Renal cortical epithelial cell (primary cell): ENCODE results near the gene ARIH2. TPM values are rescaled to one million over a fixed set of nuclear protein-coding genes. Genes with fewer than 3 reads are reported as not detected.

Source experiments
- total RNA-seq: library from RNA; depleted of rRNA; stranded (reverse); fragments of >200 nt; gene quantifications from 2 replicates; pipeline ENCODE4 v1.2.3, GENCODE V29; 2014

ARIH2 gene
- total RNA-seq, 1 donor from 2014 or later, result 79.8 TPM

Other genes starting within 250 kb of the ARIH2 start
- gene NCKIPSD, start 232.9 kb upstream of the ARIH2 start, total RNA-seq, result 6.3 and 26.7 TPM in 2 replicates
- gene IP6K2, start 201.6 kb upstream of the ARIH2 start, total RNA-seq, result 50.7 and 96.5 TPM in 2 replicates
- gene PRKAR2A, start 71.0 kb upstream of the ARIH2 start, total RNA-seq, result 33.5 and 44.5 TPM in 2 replicates
- gene SLC25A20, start 20.0 kb upstream of the ARIH2 start, total RNA-seq, result 22.4 and 23.4 TPM in 2 replicates
- gene P4HTM, start 71.4 kb downstream of the ARIH2 start, total RNA-seq, result 22.7 and 47.1 TPM in 2 replicates
- gene WDR6, start 88.5 kb downstream of the ARIH2 start, total RNA-seq, result 69.8 and 134 TPM in 2 replicates
- 54.4 and 64.5 TPM in 2 replicates for gene DALRD3, start 99.7 kb downstream of the ARIH2 start, total RNA-seq
- 50.5 and 66.9 TPM in 2 replicates for gene NDUFAF3, start 103.3 kb downstream of the ARIH2 start, total RNA-seq
- gene IMPDH2, start 110.6 kb downstream of the ARIH2 start, total RNA-seq, result 135 and 218 TPM in 2 replicates
- gene QRICH1, start 175.2 kb downstream of the ARIH2 start, total RNA-seq, result 55.3 and 94.3 TPM in 2 replicates
- gene QARS1, start 185.9 kb downstream of the ARIH2 start, total RNA-seq, result 316 and 381 TPM in 2 replicates
- 39.2 and 68.0 TPM in 2 replicates for gene USP19, start 202.0 kb downstream of the ARIH2 start, total RNA-seq
- 262 and 645 TPM in 2 replicates for gene LAMB2, start 214.2 kb downstream of the ARIH2 start, total RNA-seq
- gene CCDC71, start 247.5 kb downstream of the ARIH2 start, total RNA-seq, result 15.1 and 28.7 TPM in 2 replicates